Renal cortex interstitium (tissue), 11 donors: ENCODE data around the gene HOOK1. TPM values are rescaled to one million over a fixed set of nuclear protein-coding genes. Genes with fewer than 3 reads are reported as not detected.
"Not testable (repeated sequence)": the region's sequence is repeated elsewhere in the genome, so short reads cannot be mapped to it uniquely, and the experiment has no call there.

Experiments
- DNase-seq, 11 donors: peaks; one replicate each; pipeline ENCODE4 v3.0.0-alpha.2; 2013; ENCODE audit warnings: low read depth in 9 of 11, low spot score in 4 of 11; ENCODE audit errors: extremely low read depth in 1 of 11
- polyA plus RNA-seq, 3 donors: library from polyadenylated mRNA; unstranded; fragments of 120-200 nt; gene quantifications; one replicate each; pipeline ENCODE4 v1.2.1, GENCODE V29; 2013; ENCODE audit not compliant: insufficient read length in 3 of 3

HOOK1 gene
- polyA plus RNA-seq, 3 donors: 60.1 to 81.9 (median 81.5) TPM

DNA sequence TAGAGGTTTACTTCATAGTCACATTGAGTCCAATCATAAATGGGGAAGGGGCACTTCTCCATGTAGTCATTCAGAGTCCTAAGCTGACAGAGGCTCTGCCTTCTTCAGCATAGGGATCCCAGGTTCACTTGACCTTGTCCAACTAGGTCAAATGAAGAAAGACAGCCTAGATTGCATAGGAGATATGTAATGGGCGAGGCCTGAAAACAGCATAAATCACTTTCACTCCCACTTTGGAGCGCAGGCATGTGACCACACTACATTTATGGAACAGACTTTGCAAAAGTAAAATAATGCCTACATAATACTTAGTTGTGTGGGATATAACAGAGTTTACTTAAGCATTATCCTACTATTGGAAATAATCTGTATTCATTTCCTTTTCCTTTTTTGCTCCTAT, 51.7 kb downstream of the HOOK1 start:
- DNase-seq: no peak

DNA sequence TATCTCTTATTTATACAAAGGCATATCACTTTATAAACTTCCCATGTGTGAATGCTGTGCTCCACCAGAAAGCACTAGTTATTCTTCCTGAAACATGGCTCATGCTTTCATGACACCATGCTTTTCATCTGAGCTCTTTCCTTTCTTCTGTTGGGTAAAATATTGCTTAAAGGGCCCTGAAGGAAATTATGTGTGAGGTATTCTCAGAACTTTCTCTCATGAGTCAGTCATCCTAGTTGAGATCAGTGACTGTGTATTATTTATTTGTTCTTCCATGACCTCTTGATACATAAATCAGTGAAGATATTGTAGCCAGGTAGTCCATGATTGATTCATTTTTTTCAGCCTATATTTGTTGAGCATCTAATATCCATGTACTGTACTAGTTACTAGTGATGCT, 57.0 kb downstream of the HOOK1 start:
- DNase-seq: no peak

DNA sequence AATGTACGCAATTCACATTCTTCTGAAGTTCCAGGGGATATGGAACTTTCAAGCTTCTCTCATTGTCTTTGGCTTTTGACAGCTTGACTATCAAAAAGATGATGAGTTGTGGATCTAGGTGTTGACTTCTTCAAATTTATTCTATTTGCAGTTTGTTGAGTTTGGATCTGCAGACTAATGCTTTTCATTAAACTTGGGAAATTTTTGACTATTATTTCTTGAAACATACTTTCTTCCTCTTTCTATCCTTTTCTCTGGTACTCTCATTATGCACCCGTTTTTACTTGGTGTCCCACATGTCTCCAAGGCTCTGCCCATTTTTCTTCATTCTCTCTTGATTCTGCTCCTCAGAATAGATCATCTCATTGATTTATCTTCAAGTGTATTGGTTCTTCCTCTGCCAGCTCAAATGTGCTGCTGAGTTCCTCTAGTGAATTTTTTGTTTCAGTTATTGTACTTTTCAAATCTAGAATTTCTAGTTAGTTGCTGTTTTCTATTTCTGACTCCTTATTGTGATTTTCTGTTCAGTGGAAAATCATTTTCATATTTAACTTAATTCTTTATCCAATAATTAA, 62.4 kb downstream of the HOOK1 start:
- no peak for DNase-seq

GRCh38 chr1:59878370-59878769, 63.6 kb downstream of the HOOK1 start:
- DNase-seq: no peak

GRCh38 chr1:59879574-59879973, 64.8 kb downstream of the HOOK1 start:
- DNase-seq: peak; percentile 48 to 71 (median 65)

- DNase-seq: no peak
Observed at GRCh38 chr1:59879996-59880505, 65.3 kb downstream of the HOOK1 start.

- no peak for DNase-seq
Observed at GRCh38 chr1:59880735-59881134, 66.0 kb downstream of the HOOK1 start.

DNA sequence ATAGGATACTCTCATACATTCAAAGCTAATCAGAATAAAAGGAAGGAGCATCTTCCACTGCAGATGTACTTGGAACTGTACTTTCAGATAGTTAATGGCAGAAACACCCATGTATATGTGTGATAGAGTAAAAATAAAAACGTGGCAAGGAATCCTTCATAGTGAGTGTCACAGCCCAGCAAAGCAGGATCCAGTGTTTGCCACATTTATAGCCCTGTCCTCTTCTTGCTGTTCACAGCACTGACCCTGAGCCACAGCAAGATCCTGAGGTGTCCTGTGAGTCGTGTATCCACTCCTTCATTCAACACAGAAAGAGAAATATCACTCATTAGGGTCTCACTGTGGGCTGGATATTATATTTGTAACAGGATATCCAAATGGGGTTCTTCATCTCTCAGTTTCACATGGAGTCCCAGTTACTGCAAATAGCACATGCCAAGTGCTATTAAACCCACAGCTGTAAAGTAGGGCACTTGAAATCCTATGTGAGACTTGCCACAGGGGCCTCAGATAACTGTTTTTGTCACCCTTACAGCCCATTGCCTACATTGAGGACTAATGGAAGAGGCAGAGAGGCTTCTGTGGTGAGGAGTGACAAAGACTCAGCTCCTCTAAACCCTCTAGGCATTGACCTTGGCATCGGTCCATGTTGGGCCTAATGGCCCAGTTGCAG, 70.5 kb downstream of the HOOK1 start:
- DNase-seq: no peak

GRCh38 chr1:59892841-59893811, 78.4 kb downstream of the HOOK1 start:
- DNase-seq: peak in 2 of 11 donors; percentile 7 to 15

- DNase-seq: no peak
Observed at GRCh38 chr1:59897165-59897564, 82.4 kb downstream of the HOOK1 start.

GRCh38 chr1:59898927-59899326, 84.2 kb downstream of the HOOK1 start:
- no peak for DNase-seq

DNA sequence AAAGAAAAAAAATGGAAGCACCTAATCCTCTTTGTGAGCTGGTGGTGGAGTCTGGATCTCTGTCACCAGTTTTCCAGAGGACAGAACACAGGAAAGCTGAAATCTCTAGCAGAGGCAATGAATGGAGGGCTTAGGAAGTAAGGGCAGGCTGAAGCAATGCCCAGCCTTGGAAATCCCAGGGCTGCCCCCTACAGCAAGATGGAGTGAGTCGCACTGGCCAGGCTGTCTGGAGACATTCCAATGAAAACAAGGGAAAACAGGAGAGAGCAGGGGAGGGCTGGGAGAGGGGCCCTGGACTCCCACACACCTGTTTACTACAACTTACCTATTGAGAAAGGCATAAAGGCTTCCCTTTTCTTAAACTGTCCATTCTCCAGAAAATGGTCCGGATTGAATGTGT, 85.9 kb downstream of the HOOK1 start:
- no peak for DNase-seq

DNA sequence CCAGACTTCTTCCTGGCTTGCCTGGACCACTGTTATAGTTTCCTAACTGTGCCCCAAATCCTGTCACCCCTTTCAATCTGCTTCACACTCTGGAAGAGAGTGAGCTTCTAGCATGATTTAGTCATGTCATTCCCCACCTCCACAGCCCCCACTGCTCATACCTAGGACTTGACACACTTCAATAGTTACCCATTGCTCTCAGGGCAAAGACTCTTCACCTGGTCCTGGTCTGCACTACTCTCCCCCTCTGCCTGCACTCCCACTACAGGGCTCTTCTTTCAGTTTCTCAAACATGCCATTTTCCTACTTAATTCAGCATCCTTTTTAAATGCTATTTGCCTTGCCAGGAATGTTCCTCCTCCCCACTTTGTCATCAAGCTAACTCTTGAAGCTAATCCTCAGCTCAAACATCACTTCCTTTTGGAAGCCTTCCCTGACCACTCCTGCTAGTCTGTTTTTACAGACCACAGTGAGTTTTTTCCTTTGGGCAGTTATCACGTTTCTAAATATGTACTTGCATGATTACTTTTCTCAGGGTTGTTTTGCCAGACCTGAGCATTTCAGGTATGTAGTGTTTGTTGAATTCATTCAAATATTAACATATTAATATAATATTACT, 87.1 kb downstream of the HOOK1 start:
- no peak for DNase-seq

GRCh38 chr1:59903141-59903754, 88.5 kb downstream of the HOOK1 start:
- no peak for DNase-seq

- no peak for DNase-seq
Observed at GRCh38 chr1:59906931-59907330, 92.2 kb downstream of the HOOK1 start.

GRCh38 chr1:59908084-59908483, 93.3 kb downstream of the HOOK1 start:
- no peak for DNase-seq

- DNase-seq: no peak
Observed at GRCh38 chr1:59908682-59909081, 93.9 kb downstream of the HOOK1 start.

GRCh38 chr1:59914791-59915286, 100.1 kb downstream of the HOOK1 start:
- not testable (repeated sequence) for DNase-seq

DNA sequence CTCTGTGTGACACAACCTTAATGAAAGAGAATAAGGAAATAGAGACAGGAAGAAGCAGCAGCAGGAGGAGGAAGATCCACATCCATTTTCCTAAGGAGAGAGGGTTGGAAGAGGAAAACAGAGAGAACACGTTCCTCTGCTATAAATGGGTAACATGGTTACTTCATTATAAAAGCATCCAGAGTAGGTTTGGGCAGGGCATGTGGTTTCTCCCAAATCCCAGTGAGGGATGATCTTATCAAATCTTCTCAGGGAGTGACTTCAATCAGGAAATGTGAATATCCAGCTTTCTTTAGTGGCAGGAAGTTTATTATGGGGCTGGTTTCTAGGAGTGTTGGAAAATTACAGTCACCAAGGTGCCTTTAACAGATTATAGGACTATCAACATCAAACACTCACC, 100.8 kb downstream of the HOOK1 start:
- no peak for DNase-seq
